Astrocyte (in vitro differentiated cells and primary cell): ENCODE results near the gene HS6ST2. TPM values are rescaled to one million over a fixed set of nuclear protein-coding genes. Genes with fewer than 3 reads are reported as not detected.

ENCODE experiments used
- DNase-seq: peaks from one replicate; pipeline ENCODE4 v3.0.0-alpha.2; 2010; ENCODE audit warnings: low read depth
- FAIRE-seq: peaks from 2 replicates; lab custom pipeline; 2011; peaks lifted over from hg19 to GRCh38; lab: Jason Lieb, UNC
- H2AFZ ChIP-seq: 2 replicates; pipeline ENCODE4 v1.6.0; 2012; ENCODE audit warnings: low read depth, low read length, inconsistent platforms
- H3K27ac ChIP-seq: 2 replicates; pipeline ENCODE4 v1.5.1; 2011; ENCODE audit warnings: low read depth, low read length, inconsistent platforms
- H3K27me3 ChIP-seq: 2 replicates; pipeline ENCODE4 v1.6.0; 2011; ENCODE audit warnings: low read length, inconsistent platforms; ENCODE audit not compliant: insufficient read depth
- H3K36me3 ChIP-seq: 2 replicates; pipeline ENCODE4 v1.5.1; 2011; ENCODE audit warnings: low read length, inconsistent platforms; ENCODE audit not compliant: insufficient read depth
- H3K4me1 ChIP-seq: 2 replicates; pipeline ENCODE4 v1.5.1; 2011; ENCODE audit warnings: low read length, inconsistent platforms; ENCODE audit not compliant: insufficient read depth
- H3K4me2 ChIP-seq: 2 replicates; pipeline ENCODE4 v1.6.0; 2012; ENCODE audit warnings: low read length, inconsistent platforms
- H3K4me3 ChIP-seq: 2 replicates; pipeline ENCODE4 v1.5.1; 2011; ENCODE audit warnings: low read depth, mild to moderate bottlenecking, low read length, inconsistent platforms; ENCODE audit not compliant: insufficient read depth
- H3K79me2 ChIP-seq: 2 replicates; pipeline ENCODE4 v1.6.0; 2012; ENCODE audit warnings: mild to moderate bottlenecking, low read length, inconsistent platforms; ENCODE audit not compliant: insufficient read depth
- H3K9ac ChIP-seq: 2 replicates; pipeline ENCODE4 v1.6.0; 2012; ENCODE audit warnings: mild to moderate bottlenecking, low read length, inconsistent platforms
- H3K9me3 ChIP-seq: 2 replicates; pipeline ENCODE4 v1.5.1; 2012; ENCODE audit warnings: low read depth, mild to moderate bottlenecking, low read length, inconsistent platforms; ENCODE audit not compliant: insufficient read depth
- H4K20me1 ChIP-seq: 2 replicates; pipeline ENCODE4 v1.6.0; 2012; ENCODE audit warnings: low read length, inconsistent platforms; ENCODE audit not compliant: insufficient read depth
- H3K27ac Mint-ChIP-seq: one replicate; pipeline ENCODE4 v1.8.0; 2021; ENCODE audit warnings: mild to moderate bottlenecking, mixed read lengths; ENCODE audit not compliant: unreplicated experiment
- H3K27me3 Mint-ChIP-seq: one replicate; pipeline ENCODE4 v1.8.0; 2021; ENCODE audit warnings: low read depth, mixed read lengths; ENCODE audit not compliant: unreplicated experiment
- H3K36me3 Mint-ChIP-seq: one replicate; pipeline ENCODE4 v1.8.0; 2021; ENCODE audit warnings: low read depth, mixed read lengths; ENCODE audit not compliant: unreplicated experiment
- H3K4me1 Mint-ChIP-seq: one replicate; pipeline ENCODE4 v1.8.0; 2021; ENCODE audit warnings: low read depth, mixed read lengths; ENCODE audit not compliant: unreplicated experiment
- H3K4me3 Mint-ChIP-seq: one replicate; pipeline ENCODE4 v1.8.0; 2021; ENCODE audit warnings: mild to moderate bottlenecking, moderate library complexity, mixed read lengths; ENCODE audit not compliant: unreplicated experiment
- H3K9me3 Mint-ChIP-seq: one replicate; pipeline ENCODE4 v1.8.0; 2021; ENCODE audit warnings: mild to moderate bottlenecking, mixed read lengths; ENCODE audit not compliant: unreplicated experiment
- CTCF ChIP-seq: IDR thresholded peaks from 2 replicates; pipeline ENCODE4 v1.5.1; 2011; ENCODE audit warnings: low read depth, mild to moderate bottlenecking, inconsistent platforms, low read length, moderate library complexity; ENCODE audit not compliant: insufficient read depth
- EZH2 ChIP-seq: IDR thresholded peaks from 2 replicates; pipeline ENCODE4 v1.6.1; 2012; ENCODE audit warnings: mild to moderate bottlenecking, low read length, inconsistent platforms; ENCODE audit not compliant: insufficient read depth
- total RNA-seq: library from RNA; stranded (reverse); gene quantifications from 2 replicates; pipeline ENCODE4 v1.2.1, GENCODE V29; 2021

Gene HS6ST2
- total RNA-seq, 1 donor from 2014 or later: 12.9 TPM

DNA sequence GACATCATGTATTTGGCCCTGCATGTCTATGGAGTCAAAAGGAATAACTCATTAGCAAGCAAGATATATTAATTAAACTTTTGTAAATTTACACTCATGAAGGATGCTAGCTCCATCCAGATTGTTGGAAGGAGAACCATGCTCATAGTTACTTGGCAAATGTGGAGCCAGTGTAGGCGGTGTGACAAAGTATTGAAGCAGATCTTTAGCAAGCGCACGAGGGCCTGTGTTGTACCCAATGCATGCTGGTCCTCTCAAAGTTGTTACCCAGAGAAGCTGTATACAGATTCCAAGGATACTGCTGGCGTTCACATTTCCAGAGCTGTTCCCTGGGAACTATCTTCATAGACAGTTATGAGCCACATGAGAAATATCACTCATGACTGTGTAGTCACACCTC is 273.2 kb downstream of the HS6ST2 start:
- H2AFZ ChIP-seq: no peak overlapping the region
- H3K4me3 ChIP-seq: no peak overlapping the region
- H3K9ac ChIP-seq: no peak overlapping the region
- no peak overlapping the region for H3K4me2 ChIP-seq
- H3K79me2 ChIP-seq: no peaks in the 10 kb centered on the region
- no peaks in the 10 kb centered on the region for H3K36me3 ChIP-seq
- Mint-ChIP-seq H3K4me1 (no peaks in the 10 kb centered on the region), H3K9me3 (no peaks in the 10 kb centered on the region), H3K27me3 (no peaks in the 10 kb centered on the region), H3K4me3 (no peak overlapping the region), H3K27ac (no peak overlapping the region), H3K36me3 (peaks cover 1% of the 10 kb centered on the region)
- no peaks in the 10 kb centered on the region for H3K27me3 ChIP-seq
- no peaks in the 10 kb centered on the region for H3K9me3 ChIP-seq
- TF ChIP-seq CTCF (no peak), EZH2 (no peak)
- no peaks in the 10 kb centered on the region for H4K20me1 ChIP-seq
- no peaks in the 10 kb centered on the region for H3K4me1 ChIP-seq
- H3K27ac ChIP-seq: no peak overlapping the region
- FAIRE-seq (no peak), DNase-seq (no peak)

DNA sequence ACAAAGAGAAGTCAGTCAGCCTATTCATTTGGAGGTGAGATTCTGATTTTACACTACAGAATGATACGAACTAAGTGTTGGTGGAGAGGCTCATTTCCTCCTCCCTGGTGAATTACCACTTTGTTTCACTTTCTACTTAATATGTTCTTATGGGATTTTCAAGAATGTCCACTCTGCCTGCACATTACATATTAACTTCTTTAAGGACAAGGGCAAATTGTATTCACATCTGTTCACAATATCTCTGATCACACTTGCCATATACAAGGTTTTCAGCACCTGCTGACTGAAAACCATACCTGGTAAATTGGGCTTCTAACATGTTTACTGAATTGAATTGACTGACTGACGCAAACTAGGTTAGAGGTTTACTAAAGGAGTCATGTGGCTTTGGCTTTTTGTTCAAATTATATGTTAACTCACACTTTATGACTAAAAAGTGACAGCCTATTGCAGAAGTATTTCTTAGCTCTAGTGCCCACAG is 281.2 kb downstream of the HS6ST2 start:
- Histone ChIP-seq H2AFZ (no peak overlapping the region), H3K4me1 (no peaks in the 10 kb centered on the region), H3K36me3 (no peaks in the 10 kb centered on the region), H3K27me3 (no peaks in the 10 kb centered on the region), H3K79me2 (no peaks in the 10 kb centered on the region), H3K4me3 (no peak overlapping the region), H3K9ac (no peak overlapping the region), H3K27ac (no peak overlapping the region), H4K20me1 (no peaks in the 10 kb centered on the region), H3K4me2 (no peak overlapping the region), H3K9me3 (no peaks in the 10 kb centered on the region)
- TF ChIP-seq CTCF: no peak
- TF ChIP-seq EZH2: no peak
- Mint-ChIP-seq H3K36me3 (peaks cover 2% of the 10 kb centered on the region), H3K4me1 (no peaks in the 10 kb centered on the region), H3K27ac (no peak overlapping the region), H3K4me3 (no peak overlapping the region), H3K27me3 (no peaks in the 10 kb centered on the region), H3K9me3 (no peaks in the 10 kb centered on the region)
- FAIRE-seq: peak; percentile 97
- no peak for DNase-seq

- Histone ChIP-seq H3K9me3 (no peaks in the 10 kb centered on the region), H3K4me1 (no peaks in the 10 kb centered on the region), H2AFZ (no peak overlapping the region), H3K79me2 (no peaks in the 10 kb centered on the region), H3K36me3 (no peaks in the 10 kb centered on the region), H3K9ac (no peak overlapping the region), H4K20me1 (no peaks in the 10 kb centered on the region), H3K4me3 (no peak overlapping the region), H3K27ac (no peak overlapping the region), H3K27me3 (no peaks in the 10 kb centered on the region), H3K4me2 (no peak overlapping the region)
- Mint-ChIP-seq H3K4me3 (no peak overlapping the region), H3K36me3 (peaks cover 2% of the 10 kb centered on the region), H3K9me3 (no peaks in the 10 kb centered on the region), H3K4me1 (no peaks in the 10 kb centered on the region), H3K27me3 (no peaks in the 10 kb centered on the region), H3K27ac (no peak overlapping the region)
- TF ChIP-seq CTCF (no peak), EZH2 (no peak)
- DNase-seq: no peak
- no peak for FAIRE-seq
These were observed 281.8 kb downstream of the HS6ST2 start for GRCh38 chrX:132676561-132677186.
